Sigmoid colon (tissue), 4 donors: ENCODE results near the gene PRKG1.

Experiments used
- POLR2AphosphoS5 ChIP-seq, 4 donors: sonication (generic); formaldehyde crosslinking; IDR thresholded peaks; one replicate each; pipeline ENCODE4 v1.6.1; 2017; ENCODE audit warnings: antibody characterized with exemption in 4 of 4
- TF ChIP-seq, protein P1 (sequence below), 4 experiments: fragments of 450-650 bp in 3 of 4; fragments of 200-600 bp in 1 of 4; IDR thresholded peaks; one replicate each; pipeline ENCODE4 v1.5.1; 2016 to 2019; ENCODE audit warnings: antibody characterized with exemption in 4 of 4, mild to moderate bottlenecking in 3 of 4, moderate library complexity in 2 of 4

DNA sequence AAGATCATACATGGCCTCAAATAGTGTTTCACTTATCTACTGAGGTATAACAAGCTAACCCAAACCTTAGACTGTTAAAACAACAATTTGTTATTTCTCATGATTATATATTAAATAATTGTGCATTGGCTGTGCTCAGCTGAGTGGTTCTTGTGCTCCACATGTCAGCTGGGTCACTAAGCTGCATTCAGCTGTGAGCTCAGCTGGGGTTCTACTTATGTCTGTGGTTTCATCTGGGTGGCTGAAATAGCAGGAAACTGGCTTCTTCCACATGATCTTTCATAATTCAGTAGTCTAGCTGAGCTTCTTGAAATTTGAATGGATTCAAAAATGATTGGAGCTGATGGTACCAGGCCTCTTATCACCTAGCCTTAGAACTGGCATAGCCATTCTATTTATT, 806.9 kb downstream of the PRKG1 start:
- TF ChIP-seq POLR2AphosphoS5 (IDR thresholded peaks at IDR 0.05), result no peak
- TF ChIP-seq, protein P1, sequence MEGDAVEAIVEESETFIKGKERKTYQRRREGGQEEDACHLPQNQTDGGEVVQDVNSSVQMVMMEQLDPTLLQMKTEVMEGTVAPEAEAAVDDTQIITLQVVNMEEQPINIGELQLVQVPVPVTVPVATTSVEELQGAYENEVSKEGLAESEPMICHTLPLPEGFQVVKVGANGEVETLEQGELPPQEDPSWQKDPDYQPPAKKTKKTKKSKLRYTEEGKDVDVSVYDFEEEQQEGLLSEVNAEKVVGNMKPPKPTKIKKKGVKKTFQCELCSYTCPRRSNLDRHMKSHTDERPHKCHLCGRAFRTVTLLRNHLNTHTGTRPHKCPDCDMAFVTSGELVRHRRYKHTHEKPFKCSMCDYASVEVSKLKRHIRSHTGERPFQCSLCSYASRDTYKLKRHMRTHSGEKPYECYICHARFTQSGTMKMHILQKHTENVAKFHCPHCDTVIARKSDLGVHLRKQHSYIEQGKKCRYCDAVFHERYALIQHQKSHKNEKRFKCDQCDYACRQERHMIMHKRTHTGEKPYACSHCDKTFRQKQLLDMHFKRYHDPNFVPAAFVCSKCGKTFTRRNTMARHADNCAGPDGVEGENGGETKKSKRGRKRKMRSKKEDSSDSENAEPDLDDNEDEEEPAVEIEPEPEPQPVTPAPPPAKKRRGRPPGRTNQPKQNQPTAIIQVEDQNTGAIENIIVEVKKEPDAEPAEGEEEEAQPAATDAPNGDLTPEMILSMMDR (IDR thresholded peaks at IDR 0.05), result no peak
